AG09319 (cell line): ENCODE data around the gene SH3BP2.

Source experiments
- DNase-seq: peaks from one replicate; pipeline ENCODE4 v3.0.0-alpha.2; 2010; ENCODE audit warnings: low read depth; ENCODE audit errors: extremely low read depth
- CTCF ChIP-seq: IDR thresholded peaks from 2 replicates; pipeline ENCODE4 v1.5.1; 2011; ENCODE audit warnings: low read depth, mild to moderate bottlenecking, inconsistent platforms, low read length, moderate library complexity

SH3BP2 gene

DNA sequence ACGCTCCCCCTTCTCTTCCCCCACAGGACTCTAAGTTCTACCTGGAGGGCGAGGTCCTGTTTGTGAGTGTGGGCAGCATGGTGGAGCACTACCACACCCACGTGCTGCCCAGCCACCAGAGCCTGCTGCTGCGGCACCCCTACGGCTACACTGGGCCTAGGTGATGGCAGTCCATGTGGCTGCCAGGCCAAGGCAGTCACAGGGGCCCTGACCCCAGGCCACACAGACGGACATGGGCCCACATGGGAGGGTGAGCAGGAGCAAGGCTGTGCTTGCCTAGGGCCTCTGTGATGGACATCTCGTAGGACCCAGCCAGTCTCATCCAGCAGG is 40.8 kb downstream of the SH3BP2 start:
- DNase-seq: no peak
- no peak for TF ChIP-seq CTCF

DNA sequence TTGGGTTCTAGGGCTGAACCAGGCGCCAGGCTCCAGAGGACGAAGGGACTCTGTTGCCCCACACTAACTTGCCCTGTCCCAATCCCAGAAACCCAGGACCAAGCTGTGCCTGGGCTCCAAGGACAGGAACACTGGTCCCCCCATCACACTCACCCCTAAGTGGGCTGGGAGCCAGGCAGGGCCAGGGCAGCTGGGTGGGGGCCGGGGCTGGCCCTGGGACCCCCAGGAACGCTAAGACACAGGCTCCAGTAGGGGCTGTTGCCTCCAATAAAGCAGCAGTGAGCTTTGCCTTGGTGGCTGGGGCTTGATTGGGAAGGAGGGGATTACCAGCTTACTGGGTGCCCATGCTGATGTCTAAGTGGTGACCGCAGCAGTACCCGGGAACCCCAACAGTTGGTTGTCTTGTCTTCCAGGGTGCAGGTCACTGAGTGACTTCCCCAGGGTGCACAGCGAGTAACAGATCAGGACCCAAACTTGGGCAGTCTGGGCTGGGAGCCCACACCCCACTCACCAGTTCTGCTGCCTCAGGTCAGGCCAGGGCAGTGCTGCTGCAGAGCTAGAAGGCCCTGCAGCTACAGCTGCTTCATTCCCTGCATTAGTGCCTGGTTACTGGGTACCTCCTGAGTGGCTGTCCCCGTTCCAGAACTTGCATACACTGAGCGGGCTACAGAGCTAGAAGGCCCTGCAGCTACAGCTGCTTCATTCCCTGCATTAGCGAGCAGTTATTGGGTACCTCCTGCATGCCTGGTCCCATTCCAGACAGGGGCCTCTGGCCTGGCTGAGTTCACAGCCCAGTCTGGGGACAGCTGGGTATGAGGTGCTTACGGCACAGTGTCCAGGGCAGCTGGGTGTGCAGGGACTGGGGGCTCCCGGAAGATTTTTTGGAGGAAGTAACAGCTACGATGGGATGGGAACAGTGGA is 41.4 kb downstream of the SH3BP2 start:
- no peak for DNase-seq
- TF ChIP-seq CTCF: no peak

DNA sequence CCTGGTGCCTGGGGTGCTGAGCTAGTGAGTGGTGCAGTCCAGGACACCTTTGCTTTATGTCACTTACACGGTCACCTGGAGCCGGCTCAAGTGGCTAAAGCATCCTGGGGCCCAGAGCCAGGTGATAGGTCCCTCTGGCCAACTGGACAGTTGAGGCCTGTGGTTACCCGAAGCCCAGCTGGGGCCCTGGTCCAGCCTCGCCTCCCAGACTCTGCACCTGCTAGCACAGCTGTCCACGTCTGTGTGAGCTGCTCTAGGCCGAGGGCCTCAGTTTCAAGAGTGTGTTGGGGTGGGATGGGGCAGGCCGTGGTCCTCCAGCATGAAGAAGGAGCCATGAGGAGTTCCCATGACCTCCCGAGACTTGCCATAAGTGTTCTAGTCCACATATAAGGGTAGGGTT is 43.1 kb downstream of the SH3BP2 start:
- no peak for TF ChIP-seq CTCF
- DNase-seq: no peak

GRCh38 chr4:2836391-2836859 is 43.5 kb downstream of the SH3BP2 start:
- DNase-seq: no peak

DNA sequence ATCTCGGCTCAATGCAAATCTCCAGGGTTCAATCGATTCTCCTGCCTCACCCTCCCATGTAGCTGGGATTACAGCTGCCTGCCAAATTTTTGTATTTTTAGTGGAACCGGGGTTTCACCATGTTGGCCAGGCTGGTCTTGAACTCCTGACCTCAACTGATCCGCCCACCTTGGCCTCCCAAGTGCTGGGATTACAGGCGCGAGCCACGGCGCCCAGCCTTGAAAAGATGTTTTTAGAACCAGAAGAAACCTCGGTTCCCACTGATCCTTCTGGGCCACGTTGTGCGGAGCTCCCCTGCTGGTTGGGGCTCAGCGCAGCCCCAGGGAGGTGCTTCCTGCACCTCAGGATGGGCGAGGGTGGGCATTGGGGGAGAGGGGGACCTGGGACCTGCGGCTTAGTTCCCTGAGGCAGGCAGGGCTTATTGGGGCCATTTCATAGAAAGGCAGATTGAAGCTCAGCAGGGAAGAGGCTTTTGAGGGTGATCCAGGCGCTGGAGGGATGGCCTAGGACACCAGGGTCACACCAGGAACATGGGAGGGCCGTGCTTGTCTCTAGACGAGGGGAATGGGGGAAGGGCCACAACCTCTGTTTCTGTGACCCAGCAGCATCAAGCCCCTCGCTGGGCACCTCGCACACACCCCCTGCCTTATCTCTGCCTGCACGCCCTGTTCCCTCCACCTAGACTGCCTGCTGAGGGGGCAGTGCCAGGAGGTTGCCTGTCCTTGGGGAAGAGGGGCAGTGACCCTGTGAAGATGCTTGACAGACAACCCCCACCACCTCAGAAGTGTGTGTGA is 44.4 kb downstream of the SH3BP2 start:
- DNase-seq: no peak
- TF ChIP-seq CTCF: no peak

More at GRCh38 chr4:2836391-2836859, 43.5 kb downstream of the SH3BP2 start:
- TF ChIP-seq CTCF: no peak

DNA sequence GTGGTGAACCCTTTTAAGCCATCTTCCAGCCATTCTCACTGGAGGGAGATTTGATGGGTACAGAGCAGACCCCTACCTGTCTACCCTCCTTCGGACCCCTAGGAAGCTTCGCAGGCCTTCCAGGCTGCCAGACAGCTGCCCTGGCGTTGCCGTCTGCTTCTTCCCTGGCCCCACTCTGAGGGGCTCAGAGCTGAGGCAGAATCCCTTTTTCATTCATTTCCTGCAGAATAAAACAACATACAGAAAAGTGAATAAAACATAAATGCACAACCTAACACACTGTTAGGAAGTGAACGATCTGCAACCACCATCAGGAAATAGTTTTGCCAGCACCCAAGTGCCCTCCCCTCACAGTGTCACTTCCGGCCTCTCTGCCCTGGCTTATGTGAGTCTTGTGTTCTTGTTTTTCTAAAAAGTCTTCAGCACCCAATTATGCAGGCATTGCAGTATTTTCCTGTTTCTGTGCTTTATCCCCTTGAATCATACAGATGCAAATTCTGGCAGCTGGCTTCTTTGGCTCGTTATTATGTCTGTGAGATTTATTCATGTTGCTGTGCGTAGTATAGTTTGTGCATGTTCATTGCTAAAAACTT is 45.1 kb downstream of the SH3BP2 start:
- no peak for TF ChIP-seq CTCF
- no peak for DNase-seq
